IMR-90 (cell line): ENCODE data around the gene OCSTAMP. TPM values are rescaled to one million over a fixed set of nuclear protein-coding genes. Genes with fewer than 3 reads are reported as not detected.

ENCODE experiments used
- ATAC-seq: fragments of 200-7000 bp; cut with Tn5 transposase; 2 replicates; pipeline ENCODE4 v1.9.1; 2020; ENCODE audit warnings: low read depth, mild to moderate bottlenecking, moderate library complexity
- BruUV-seq: library from RNA; stranded (reverse); fragments of 400-500 nt; replicated peaks from 2 replicates; lab custom pipeline; 2021; lab: Mats Ljungman, UMichigan
- CTCF ChIA-PET: fragments of 300-600 bp; formaldehyde crosslinking; extraction: SDS; loops from one replicate; lab custom pipeline; 2021; ENCODE audit warnings: antibody characterized with exemption; lab: Yijun Ruan, JAX
- POLR2A ChIA-PET: fragments of 300-600 bp; sonication (Branson Sonifier 250); formaldehyde crosslinking; loops from one replicate; lab custom pipeline; 2022; ENCODE audit warnings: antibody characterized with exemption; ENCODE audit not compliant: unreplicated experiment; lab: Charles Lee
- DNase-seq: peaks from one replicate; pipeline ENCODE4 v3.0.0; 2013
- H2AFZ ChIP-seq: replicated peaks from 2 replicates; pipeline ENCODE3; 2013; ENCODE audit warnings: low read length, mild to moderate bottlenecking; ENCODE audit not compliant: poor library complexity
- H2AK5ac ChIP-seq: 2 replicates; pipeline ENCODE4 v1.6.1; 2013; ENCODE audit warnings: low read depth, low read length, inconsistent platforms
- H2AK9ac ChIP-seq: replicated peaks from 2 replicates; pipeline ENCODE3; 2013; ENCODE audit warnings: mild to moderate bottlenecking, low read depth, low read length, moderate library complexity; ENCODE audit not compliant: poor library complexity
- H2BK120ac ChIP-seq: 2 replicates; pipeline ENCODE4 v1.6.1; 2013; ENCODE audit warnings: low read depth, low read length, inconsistent platforms
- H2BK15ac ChIP-seq: 3 replicates; pipeline ENCODE4 v1.6.1; 2013; ENCODE audit warnings: low read depth, low read length, inconsistent platforms
- H2BK20ac ChIP-seq: 2 replicates; pipeline ENCODE4 v1.6.1; 2013; ENCODE audit warnings: low read depth, mild to moderate bottlenecking, inconsistent platforms, low read length, moderate library complexity
- H2BK5ac ChIP-seq: 2 replicates; pipeline ENCODE4 v1.6.1; 2013; ENCODE audit warnings: mild to moderate bottlenecking, low read depth, low read length, inconsistent platforms; ENCODE audit not compliant: poor library complexity, severe bottlenecking
- H3K14ac ChIP-seq: replicated peaks from 2 replicates; pipeline ENCODE4 v1.6.1; 2013; ENCODE audit warnings: low read depth, low read length, inconsistent platforms
- H3K18ac ChIP-seq: 2 replicates; pipeline ENCODE4 v1.6.1; 2013; ENCODE audit warnings: low read depth, low read length, control low read depth
- H3K23ac ChIP-seq: 2 replicates; pipeline ENCODE4 v1.6.1; 2013; ENCODE audit warnings: low read depth, low read length, inconsistent platforms
- H3K27ac ChIP-seq: 2 replicates; pipeline ENCODE4 v1.5.1; 2013; ENCODE audit warnings: mild to moderate bottlenecking, control low read depth, low read length; ENCODE audit not compliant: insufficient read depth
- H3K27me3 ChIP-seq: 2 replicates; pipeline ENCODE4 v1.6.1; 2013; ENCODE audit warnings: low read length; ENCODE audit not compliant: control insufficient read depth, insufficient read depth
- H3K36me3 ChIP-seq: 2 replicates; pipeline ENCODE4 v1.6.1; 2013; ENCODE audit warnings: low read length, mixed read lengths; ENCODE audit not compliant: control insufficient read depth, insufficient read depth
- H3K4ac ChIP-seq: 2 replicates; pipeline ENCODE4 v1.6.1; 2013; ENCODE audit warnings: low read depth, low read length, inconsistent platforms
- H3K4me1 ChIP-seq: 2 replicates; pipeline ENCODE4 v1.6.1; 2013; ENCODE audit warnings: low read length, mixed read lengths; ENCODE audit not compliant: control insufficient read depth, insufficient read depth
- H3K4me2 ChIP-seq: 2 replicates; pipeline ENCODE4 v1.6.1; 2013; ENCODE audit warnings: low read depth, mild to moderate bottlenecking, control low read depth, low read length, moderate library complexity
- H3K4me3 ChIP-seq: 2 replicates; pipeline ENCODE4 v1.5.1; 2013; ENCODE audit warnings: low read depth, mild to moderate bottlenecking, control low read depth, low read length, moderate library complexity; ENCODE audit not compliant: insufficient read depth
- H3K56ac ChIP-seq: 2 replicates; pipeline ENCODE4 v1.6.1; 2013; ENCODE audit warnings: low read length, inconsistent platforms; ENCODE audit not compliant: insufficient read depth; ENCODE audit errors: extremely low read depth
- H3K79me1 ChIP-seq, 2 experiments: 2 replicates each; pipeline ENCODE4 v1.6.1; 2013; ENCODE audit warnings: low read length in 2 of 2, inconsistent platforms in 1 of 2, low read depth in 1 of 2
- H3K9ac ChIP-seq: 2 replicates; pipeline ENCODE4 v1.6.1; 2013; ENCODE audit warnings: low read depth, low read length, control low read depth
- H3K9me1 ChIP-seq: 2 replicates; pipeline ENCODE4 v1.6.1; 2013; ENCODE audit warnings: low read length, inconsistent platforms; ENCODE audit not compliant: insufficient read depth
- H3K9me3 ChIP-seq: 2 replicates; pipeline ENCODE4 v1.6.1; 2013; ENCODE audit warnings: low read length; ENCODE audit not compliant: control insufficient read depth, insufficient read depth
- H4K20me1 ChIP-seq: 2 replicates; pipeline ENCODE4 v1.6.1; 2013; ENCODE audit warnings: low read length, inconsistent platforms; ENCODE audit not compliant: insufficient read depth
- H4K5ac ChIP-seq: 2 replicates; pipeline ENCODE4 v1.6.1; 2013; ENCODE audit warnings: mild to moderate bottlenecking, low read depth, low read length, control low read depth
- H4K8ac ChIP-seq, 2 experiments: 2 replicates each; pipeline ENCODE4 v1.6.1; 2013; ENCODE audit warnings: low read depth in 2 of 2, low read length in 2 of 2, control low read depth in 1 of 2, inconsistent platforms in 1 of 2
- H4K91ac ChIP-seq: 2 replicates; pipeline ENCODE4 v1.6.1; 2013; ENCODE audit warnings: low read depth, low read length, inconsistent platforms; ENCODE audit not compliant: insufficient read depth
- BHLHE40 ChIP-seq: fragments of 150-350 bp; IDR thresholded peaks from 2 replicates; pipeline ENCODE4 v1.6.1; 2016; ENCODE audit warnings: mild to moderate bottlenecking, low read depth, low read length
- CEBPB ChIP-seq: IDR thresholded peaks from 2 replicates; pipeline ENCODE4 v1.6.1; 2012; ENCODE audit warnings: low read depth, low read length, improper control_type of control experiment
- CTCF ChIP-seq: conservative IDR thresholded peaks from 2 replicates; pipeline ENCODE4 v1.5.1; 2012; ENCODE audit warnings: mild to moderate bottlenecking, low read depth, low read length, improper control_type of control experiment
- ELK1 ChIP-seq: fragments of 150-350 bp; IDR thresholded peaks from 2 replicates; pipeline ENCODE4 v1.6.1; 2016; ENCODE audit warnings: low read depth, mild to moderate bottlenecking, low read length, moderate library complexity, borderline replicate concordance
- FOS ChIP-seq: fragments of 150-350 bp; IDR thresholded peaks from 2 replicates; pipeline ENCODE4 v1.6.1; 2016; ENCODE audit warnings: low read depth, low read length
- MAZ ChIP-seq: IDR thresholded peaks from 2 replicates; pipeline ENCODE4 v1.6.1; 2012; ENCODE audit warnings: low read depth, mild to moderate bottlenecking, low read length, improper control_type of control experiment, moderate library complexity, borderline replicate concordance
- MXI1 ChIP-seq: IDR thresholded peaks from 2 replicates; pipeline ENCODE4 v1.6.1; 2012; ENCODE audit warnings: low read depth, mild to moderate bottlenecking, low read length, moderate library complexity, borderline replicate concordance
- NFE2L2 ChIP-seq: fragments of 150-350 bp; IDR thresholded peaks from 2 replicates; pipeline ENCODE4 v1.6.1; 2016; ENCODE audit warnings: low read depth, mild to moderate bottlenecking, low read length
- POLR2A ChIP-seq: IDR thresholded peaks from 2 replicates; pipeline ENCODE4 v1.6.1; 2012; ENCODE audit warnings: mild to moderate bottlenecking, low read depth, low read length
- RCOR1 ChIP-seq: IDR thresholded peaks from 2 replicates; pipeline ENCODE4 v1.6.1; 2012; ENCODE audit warnings: mild to moderate bottlenecking, low read length, improper control_type of control experiment; ENCODE audit not compliant: insufficient replicate concordance
- RFX5 ChIP-seq: IDR thresholded peaks from 2 replicates; pipeline ENCODE4 v1.8.0; 2012; ENCODE audit warnings: low read depth, mild to moderate bottlenecking, low read length, moderate library complexity
- WGBS, 2 experiments: methylation state at CpG; one replicate each; pipeline versions ENCODE4 v1.1.5 to v1.1.7; 2013; ENCODE audit warnings: missing lambda C conversion rate in 2 of 2; ENCODE audit not compliant: insufficient read length in 1 of 2; ENCODE audit errors: extremely low coverage in 2 of 2; 5-methylcytosine and 5-hydroxymethylcytosine counted together
- dilution Hi-C: fragments of 300-500 bp; cut with HindIII; formaldehyde crosslinking; loops from one replicate; pipeline ENCODE4 v1.14.3; 2018; ENCODE audit warnings: low sequenced_read_pairs; ENCODE audit not compliant: unreplicated experiment
- in situ Hi-C: fragments of 300-500 bp; cut with MboI; formaldehyde crosslinking; loops from 3 replicates; pipeline ENCODE4 v1.14.3; 2019; ENCODE audit warnings: low sequenced_read_pairs, inconsistent platforms, mixed read lengths
- intact Hi-C: fragments of 100-400 bp; cut with micrococcal nuclease; formaldehyde crosslinking; loops from 2 replicates; pipeline ENCODE4 v1.10.0; 2022
- polyA plus RNA-seq, 3 experiments: library from polyadenylated mRNA; depleted of rRNA; stranded (reverse); fragments of >200 nt; gene quantifications; 2 replicates each; pipeline ENCODE4 v1.2.3, GENCODE V29; 2012; ENCODE audit warnings: low replicate concordance in 1 of 3
- total RNA-seq: library from RNA; depleted of rRNA; stranded (reverse); fragments of >200 nt; gene quantifications from 2 replicates; pipeline ENCODE4 v1.2.3, GENCODE V29; 2012

Gene OCSTAMP
- total and polyA plus RNA-seq, 2 of the 4 experiments (the other 2 are of a cell fraction) = not detected

GRCh38 chr20:46555370-46555956, 5.0 kb upstream of the OCSTAMP start:
- CTCF ChIA-PET = no interaction called here
- intact Hi-C loops = loop anchor here (5.0 kb wide), 1 partner anchor 127 kb away; no protein-coding TSS in a partner anchor

More at GRCh38 chr20:46555370-46555956, 5.0 kb upstream of the OCSTAMP start:
- Histone ChIP-seq H3K4ac (no peak overlapping the region), H3K27me3 (no peaks in the 10 kb centered on the region; the same call in 1 of the 2 replicates), H3K18ac (no peak overlapping the region), H3K79me1 (no peaks in the 10 kb centered on the region), H2BK15ac (no peak overlapping the region), H4K8ac (no peak overlapping the region), H3K9me1 (no peaks in the 10 kb centered on the region; the same call in 1 of the 2 replicates), H2BK5ac (no peak overlapping the region), H3K23ac (no peak overlapping the region), H2BK120ac (no peak overlapping the region), H2BK20ac (no peak overlapping the region), H3K36me3 (no peaks in the 10 kb centered on the region), H3K9ac (no peak overlapping the region), H3K4me2 (no peak overlapping the region), H3K27ac (no peak overlapping the region), H4K91ac (no peak overlapping the region), H2AK5ac (no peak overlapping the region), H4K5ac (no peak overlapping the region), H3K56ac (no peak overlapping the region), H4K20me1 (no peaks in the 10 kb centered on the region), H2AK9ac (no peak overlapping the region), H3K14ac (no peak overlapping the region), H2AFZ (no peak overlapping the region), H3K9me3 (no peaks in the 10 kb centered on the region), H3K4me3 (no peak overlapping the region), H3K4me1 (peaks cover 1% of the 10 kb centered on the region; the same call in 1 of the 2 replicates)
- POLR2A ChIA-PET = no interaction called here
- DNase-seq (no peak), ATAC-seq (no peak)
- TF ChIP-seq MXI1 = no peak
- TF ChIP-seq FOS = no peak
- no peak for TF ChIP-seq BHLHE40
- TF ChIP-seq POLR2A = no peak
- TF ChIP-seq NFE2L2 = no peak
- TF ChIP-seq CTCF = no peak
- no peak for TF ChIP-seq ELK1
- no peak for TF ChIP-seq RFX5
- no peak for TF ChIP-seq MAZ
- TF ChIP-seq RCOR1 = no peak
- TF ChIP-seq CEBPB = no peak
- in situ Hi-C loops (no loop called here), dilution Hi-C loops (no loop called here)
- BruUV-seq = no TSS peak
- no CpG with 5 or more reads among the region's 4 CpGs for WGBS, 2 experiments
